Pancreas (tissue), 10 donors: ENCODE measurements around the gene DHRSX. TPM values are rescaled to one million over a fixed set of nuclear protein-coding genes. Genes with fewer than 3 reads are reported as not detected.
A peak's percentile ranks its signal among the peaks of the same experiment; 100 is the strongest.

Experiments
- ATAC-seq, 4 donors: fragments of 200-7000 bp; cut with Tn5 transposase; one replicate each; pipeline versions ENCODE4 v1.8.0 to v1.9.1; 2020; ENCODE audit warnings: mild to moderate bottlenecking in 4 of 4, moderate library complexity in 4 of 4
- DNase-seq, 6 donors: peaks; one replicate each; pipeline ENCODE4 v3.0.0-alpha.2; 2020
- FAIRE-seq: peaks from 2 replicates; lab custom pipeline; 2012; peaks lifted over from hg19 to GRCh38; lab: Jason Lieb, UNC
- H3K27ac ChIP-seq, 4 donors: fragments of 200-600 bp; sonication (generic); 1 replicate in 3 of 4; 2 replicates in 1 of 4; pipeline versions ENCODE4 v1.5.0 to v1.8.0; 2020
- H3K27me3 ChIP-seq, 4 donors: fragments of 200-600 bp; one replicate each; pipeline ENCODE4 v1.8.0; 2021
- H3K36me3 ChIP-seq, 3 donors: fragments of 200-600 bp; sonication (generic) in 1 of 3; one replicate each; pipeline versions ENCODE4 v1.5.0 to v1.8.0; 2020 to 2021
- H3K4me1 ChIP-seq, 3 donors: fragments of 200-600 bp; one replicate each; pipeline ENCODE4 v1.8.0; 2021
- H3K4me3 ChIP-seq, 4 donors: fragments of 200-600 bp; sonication (generic) in 2 of 4; one replicate each; pipeline versions ENCODE4 v1.5.0 to v1.8.0; 2020 to 2021
- H3K9me3 ChIP-seq, 4 donors: fragments of 200-600 bp; one replicate each; pipeline ENCODE4 v1.8.0; 2021
- WGBS, 2 donors: extraction: QIAGEN DNeasy Blood & Tissue Kit; methylation state at CpG; one replicate each; pipeline ENCODE4 v1.1.7; 2013; 5-methylcytosine and 5-hydroxymethylcytosine counted together
- intact Hi-C, 3 donors: fragments of 100-400 bp; cut with DNase I; formaldehyde crosslinking; loops; one replicate each; pipeline versions ENCODE4 v1.11.1 to v1.14.2; 2022
- polyA plus RNA-seq, 2 donors: library from polyadenylated mRNA; stranded (reverse); fragments of 200-250 nt; gene quantifications; one replicate each; pipeline ENCODE4 v1.2.3, GENCODE V29; 2013
- total RNA-seq, 6 donors: library from RNA; stranded (reverse); fragmentation: NEBNext Ultra II Directional in 4 of 6; extraction: Animal tissue kit (Norgen Biotek cat#: 25700) in 4 of 6; gene quantifications; one replicate each; pipeline versions ENCODE4 v1.2.1 to v1.2.4, GENCODE V29; 2021 to 2023
- TF ChIP-seq, protein P1 (sequence below), 4 donors: fragments of 200-600 bp; sonication (generic) in 3 of 4; IDR thresholded peaks; one replicate each; pipeline versions ENCODE4 v1.5.0 to v1.8.0; 2021; ENCODE audit warnings: antibody characterized with exemption in 4 of 4
- donor health status: healthy with polysubstance abuse.
- donor health status: DM: no; HTN: no; CAD: no; lungs with moderate emphysema.
- donor health status: DM: no; HTN: no; CAD: no.
- donor health status: control.
- donor health status: control.
- donor health status: Bipolar disorder and iron deficiency.
- donor health status: DM: yes; HTN: yes; CAD: no.
- donor health status: DM: no; HTN: no; CAD: no.
- donor health status: DM: no; HTN: no; CAD: no.
- donor health status: DM: yes; HTN: yes; CAD: no.

Gene DHRSX
- total and polyA plus RNA-seq, 8 donors: 8.1 to 26.5 (median 17.2) TPM

DNA sequence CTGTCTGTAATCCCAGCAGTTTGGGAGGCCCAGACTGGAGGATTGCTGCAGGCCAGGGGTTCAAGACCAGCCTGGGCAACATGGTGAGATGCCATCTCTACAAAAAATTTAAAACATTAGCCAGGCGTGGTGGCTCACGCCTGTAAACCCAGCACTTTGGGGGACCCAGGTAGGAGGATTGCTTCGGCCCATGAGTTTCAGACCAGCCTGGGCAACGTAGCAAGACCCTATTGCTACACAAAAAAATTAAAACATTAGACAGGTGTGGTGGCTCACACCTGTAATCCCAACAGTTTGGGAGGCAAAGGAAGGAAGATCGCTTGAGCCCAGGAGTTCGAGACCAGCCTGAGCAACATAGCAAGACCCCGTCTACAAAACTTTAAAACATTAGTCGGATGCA is 1.3 kb downstream of the DHRSX start:
- DNase-seq (peak in 1 of 6 donors; percentile 28), FAIRE-seq (no peak), ATAC-seq (no peak)
- H3K36me3 ChIP-seq: no peaks in the 10 kb centered on the region
- peak overlapping the region; percentile 71 to 83 (median 80) for H3K4me3 ChIP-seq
- H3K9me3 ChIP-seq: no peaks in the 10 kb centered on the region
- TF ChIP-seq, protein P1, sequence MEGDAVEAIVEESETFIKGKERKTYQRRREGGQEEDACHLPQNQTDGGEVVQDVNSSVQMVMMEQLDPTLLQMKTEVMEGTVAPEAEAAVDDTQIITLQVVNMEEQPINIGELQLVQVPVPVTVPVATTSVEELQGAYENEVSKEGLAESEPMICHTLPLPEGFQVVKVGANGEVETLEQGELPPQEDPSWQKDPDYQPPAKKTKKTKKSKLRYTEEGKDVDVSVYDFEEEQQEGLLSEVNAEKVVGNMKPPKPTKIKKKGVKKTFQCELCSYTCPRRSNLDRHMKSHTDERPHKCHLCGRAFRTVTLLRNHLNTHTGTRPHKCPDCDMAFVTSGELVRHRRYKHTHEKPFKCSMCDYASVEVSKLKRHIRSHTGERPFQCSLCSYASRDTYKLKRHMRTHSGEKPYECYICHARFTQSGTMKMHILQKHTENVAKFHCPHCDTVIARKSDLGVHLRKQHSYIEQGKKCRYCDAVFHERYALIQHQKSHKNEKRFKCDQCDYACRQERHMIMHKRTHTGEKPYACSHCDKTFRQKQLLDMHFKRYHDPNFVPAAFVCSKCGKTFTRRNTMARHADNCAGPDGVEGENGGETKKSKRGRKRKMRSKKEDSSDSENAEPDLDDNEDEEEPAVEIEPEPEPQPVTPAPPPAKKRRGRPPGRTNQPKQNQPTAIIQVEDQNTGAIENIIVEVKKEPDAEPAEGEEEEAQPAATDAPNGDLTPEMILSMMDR (IDR thresholded peaks at IDR 0.05): no peak
- H3K4me1 ChIP-seq: peaks cover 17 to 21% (median 19%) of the 10 kb centered on the region in 3 donors
- peak overlapping the region; percentile 78 to 98 (median 88) for H3K27ac ChIP-seq
- WGBS, 2 donors: 53 to 55% methylated on average over 8 of the region's 8 CpGs
- no peaks in the 10 kb centered on the region for H3K27me3 ChIP-seq
- intact Hi-C loops: no loop called here

DNA sequence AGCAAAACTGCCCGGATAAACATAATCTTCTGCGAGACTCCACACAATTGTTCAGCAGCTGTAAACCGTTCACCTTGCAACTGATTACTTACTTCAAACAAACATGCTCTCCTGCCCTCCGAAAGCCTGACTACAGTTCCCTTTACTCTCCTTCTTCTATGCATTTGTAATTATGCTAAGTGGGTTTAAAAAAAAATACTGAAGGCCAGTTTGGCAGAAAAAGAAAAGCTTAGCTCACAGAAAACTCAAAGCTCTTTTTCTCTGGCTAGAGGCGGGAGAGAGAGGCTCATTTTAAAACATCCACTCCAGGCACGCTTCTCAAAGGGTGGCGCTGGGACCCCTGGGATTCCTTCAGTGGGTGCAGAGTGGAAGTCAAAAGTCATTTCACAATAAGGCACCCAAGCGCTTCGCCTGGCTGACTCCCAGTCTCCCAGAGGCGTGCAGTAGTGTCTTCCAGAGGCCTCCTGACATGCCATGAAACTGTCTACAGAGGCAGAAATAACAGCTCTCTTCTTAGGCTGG is 1.9 kb downstream of the DHRSX start:
- no peaks in the 10 kb centered on the region for H3K36me3 ChIP-seq
- intact Hi-C loops: no loop called here
- peak; percentile 28 to 50 (median 42) for ATAC-seq
- peak overlapping the region; percentile 78 to 98 (median 88) for H3K27ac ChIP-seq
- no peak for FAIRE-seq
- 6 to 9% methylated on average over 10 of the region's 10 CpGs for WGBS, 2 donors
- TF ChIP-seq, protein P1 (IDR thresholded peaks at IDR 0.05): no peak
- no peaks in the 10 kb centered on the region for H3K27me3 ChIP-seq
- DNase-seq: peak in 1 of 6 donors; percentile 59
- no peaks in the 10 kb centered on the region for H3K9me3 ChIP-seq
- peaks cover 17 to 21% (median 19%) of the 10 kb centered on the region in 3 donors for H3K4me1 ChIP-seq
- peak overlapping the region in 2 of 4 donors; percentile 79 to 81 for H3K4me3 ChIP-seq

DNA sequence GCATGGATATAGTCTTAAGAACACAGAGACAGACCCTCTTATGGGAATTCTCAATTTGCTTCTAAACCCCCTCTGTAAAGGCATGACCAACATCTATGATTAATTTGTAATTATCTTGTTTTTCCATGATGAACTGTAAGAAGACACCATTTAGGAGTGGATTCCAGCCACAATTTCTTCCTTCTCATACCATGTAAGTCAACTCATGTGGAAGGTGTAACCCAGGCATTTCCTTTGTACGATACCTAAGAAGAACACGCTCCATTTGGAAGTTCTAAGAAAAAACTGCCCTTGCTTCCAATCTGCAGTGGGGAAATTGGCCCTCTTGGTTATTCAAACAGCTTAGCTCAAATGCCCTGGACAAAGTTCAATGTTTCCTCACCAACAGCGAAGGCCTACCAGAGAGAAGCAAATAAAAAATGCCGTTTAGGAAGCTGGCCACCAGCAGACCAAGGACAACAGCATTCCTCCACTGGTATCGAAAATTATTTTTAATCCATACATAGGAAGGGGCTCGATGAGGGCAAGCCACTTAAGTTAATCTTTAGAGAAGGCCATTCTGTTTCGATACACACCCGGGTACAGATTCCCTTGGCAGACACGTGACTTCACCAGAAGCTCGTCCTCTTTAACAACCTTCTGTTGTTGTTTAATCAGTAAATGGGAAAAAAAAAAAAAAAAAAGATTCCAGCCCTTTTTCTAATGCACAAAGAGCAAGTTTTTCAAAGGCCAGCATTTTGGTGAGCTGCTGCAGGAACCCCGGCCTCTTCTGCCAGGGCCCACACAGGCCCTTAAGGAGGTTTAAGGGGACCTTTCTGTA is 2.6 kb downstream of the DHRSX start:
- TF ChIP-seq, protein P1 (IDR thresholded peaks at IDR 0.05): no peak
- Histone ChIP-seq H3K4me3 (peak overlapping the region in 2 of 4 donors; percentile 79 to 81), H3K27ac (peak overlapping the region; percentile 78 to 98 (median 88)), H3K4me1 (peaks cover 19 to 24% (median 22%) of the 10 kb centered on the region in 3 donors), H3K9me3 (no peaks in the 10 kb centered on the region), H3K36me3 (no peaks in the 10 kb centered on the region), H3K27me3 (no peaks in the 10 kb centered on the region)
- FAIRE-seq: no peak
- WGBS, 2 donors: 8 to 9% methylated on average over 11 of the region's 11 CpGs
- DNase-seq: peak in 4 of 6 donors; percentile 43 to 67 (median 64)
- intact Hi-C loops: no loop called here
- peak; percentile 66 to 82 (median 79) for ATAC-seq

DNA sequence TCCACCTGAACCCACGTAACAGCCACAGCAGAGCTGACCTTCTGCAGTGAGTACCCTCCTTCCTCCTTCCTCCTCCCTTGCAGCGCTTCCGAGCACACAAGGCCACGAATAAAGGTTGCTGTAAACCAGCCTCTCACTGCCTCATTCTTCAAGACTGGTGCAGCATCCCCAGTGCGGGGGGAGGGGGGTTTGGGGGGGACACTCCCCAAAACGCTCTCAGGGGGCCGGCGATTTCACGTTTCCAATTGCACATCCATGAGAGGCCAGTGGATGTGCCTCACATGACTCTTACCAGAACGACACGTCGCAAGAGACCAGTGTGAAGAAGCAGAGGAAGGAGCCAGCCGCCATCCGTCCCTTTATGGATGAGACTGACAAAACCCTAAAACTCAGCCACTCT is 5.2 kb downstream of the DHRSX start:
- Histone ChIP-seq H3K36me3 (peaks cover 0 to 1% (median 0%) of the 10 kb centered on the region in 3 donors), H3K27me3 (no peaks in the 10 kb centered on the region), H3K4me1 (peaks cover 28 to 43% (median 29%) of the 10 kb centered on the region in 3 donors), H3K4me3 (no peak overlapping the region), H3K9me3 (no peaks in the 10 kb centered on the region), H3K27ac (no peak overlapping the region)
- no peak for ATAC-seq
- 60 to 76% methylated on average over 14 of the region's 14 CpGs for WGBS, 2 donors
- peak in 1 of 6 donors; percentile 46 for DNase-seq
- intact Hi-C loops: no loop called here
- TF ChIP-seq, protein P1 (IDR thresholded peaks at IDR 0.05): no peak
- no peak for FAIRE-seq
